Kidney (tissue), 14 donors: ENCODE results near the gene DPP10. TPM values are rescaled to one million over a fixed set of nuclear protein-coding genes. Genes with fewer than 3 reads are reported as not detected.
"Not testable (repeated sequence)": the region's sequence is repeated elsewhere in the genome, so short reads cannot be mapped to it uniquely, and the experiment has no call there.

Experiments used
- DNase-seq, 5 donors: peaks; one replicate each; pipeline ENCODE4 v3.0.0-alpha.2; 2013 to 2020
- FAIRE-seq: peaks from 2 replicates; lab custom pipeline; 2012; peaks lifted over from hg19 to GRCh38; lab: Jason Lieb, UNC
- H3K27ac ChIP-seq, 2 donors: one replicate each; pipeline ENCODE4 v1.7.0; 2013; ENCODE audit warnings: low read depth in 2 of 2, low read length in 2 of 2, inconsistent platforms in 1 of 2
- H3K27me3 ChIP-seq: one replicate; pipeline ENCODE4 v1.7.1; 2013; ENCODE audit warnings: low read length, inconsistent platforms; ENCODE audit not compliant: control insufficient read depth, insufficient read depth
- H3K36me3 ChIP-seq, 3 donors: one replicate each; pipeline versions ENCODE4 v1.7.0 to v1.7.1; 2013; ENCODE audit warnings: low read length in 3 of 3, control low read depth in 1 of 3, inconsistent platforms in 1 of 3; ENCODE audit not compliant: insufficient read depth in 3 of 3, control insufficient read depth in 2 of 3
- H3K4me1 ChIP-seq, 3 donors: one replicate each; pipeline versions ENCODE4 v1.7.0 to v1.7.1; 2013; ENCODE audit warnings: low read length in 3 of 3, inconsistent platforms in 1 of 3, low read depth in 1 of 3; ENCODE audit not compliant: control insufficient read depth in 2 of 3, insufficient read depth in 2 of 3
- H3K4me3 ChIP-seq, 3 donors: one replicate each; pipeline versions ENCODE4 v1.7.0 to v1.8.1; 2013; ENCODE audit warnings: low read length in 3 of 3, control low read depth in 1 of 3, inconsistent platforms in 1 of 3
- H3K9ac ChIP-seq, 3 donors: one replicate each; pipeline versions ENCODE4 v1.7.0 to v1.7.1; 2013; ENCODE audit warnings: low read length in 3 of 3, control low read depth in 1 of 3, inconsistent platforms in 1 of 3
- H3K9me3 ChIP-seq, 3 donors: one replicate each; pipeline versions ENCODE4 v1.7.0 to v1.7.1; 2013; ENCODE audit warnings: low read length in 3 of 3, control low read depth in 1 of 3, inconsistent platforms in 1 of 3; ENCODE audit not compliant: control insufficient read depth in 2 of 3, insufficient read depth in 1 of 3
- intact Hi-C: fragments of 100-400 bp; cut with DNase I; formaldehyde crosslinking; loops from one replicate; pipeline ENCODE4 v1.11.1; 2022
- polyA plus RNA-seq: library from polyadenylated mRNA; stranded (reverse); fragments of 350-450 nt; fragmentation: Illumina TruSeq; extraction: RNeasy Lipid Tissue Mini Kit (QIAGEN cat#74804); gene quantifications from one replicate; pipeline ENCODE4 v1.2.3, GENCODE V29; 2014; ENCODE audit warnings: low read depth, low replicate concordance; ENCODE audit not compliant: insufficient read depth
- total RNA-seq: library from RNA; stranded (reverse); fragmentation: NEBNext Ultra II Directional; extraction: Animal tissue kit (Norgen Biotek cat#: 25700); gene quantifications from one replicate; pipeline ENCODE4 v1.2.1, GENCODE V29; 2021
- TF ChIP-seq, protein P1 (sequence below): IDR thresholded peaks from 3 replicates; pipeline ENCODE4 v1.5.1; 2012; ENCODE audit warnings: mild to moderate bottlenecking, moderate library complexity, borderline replicate concordance; ENCODE audit not compliant: insufficient read depth; ENCODE audit errors: extremely low read depth
- donor health status: control.
- donor health status: control.
- donor health status: control.
- donor health status: control.
- donor health status: control.
- donor health status: DM: yes; HTN: yes; CAD: no.
- donor health status: Normal renal cell carcinoma (clear cell type).

Gene DPP10
- total and polyA plus RNA-seq, 2 donors from 2014 or later = 0.67 TPM; not detected in 1

GRCh38 chr2:115414466-115414865, 972.0 kb downstream of the DPP10 start:
- no peaks in the 10 kb centered on the region for H3K9me3 ChIP-seq
- no peak overlapping the region for H3K9ac ChIP-seq
- TF ChIP-seq, protein P1, sequence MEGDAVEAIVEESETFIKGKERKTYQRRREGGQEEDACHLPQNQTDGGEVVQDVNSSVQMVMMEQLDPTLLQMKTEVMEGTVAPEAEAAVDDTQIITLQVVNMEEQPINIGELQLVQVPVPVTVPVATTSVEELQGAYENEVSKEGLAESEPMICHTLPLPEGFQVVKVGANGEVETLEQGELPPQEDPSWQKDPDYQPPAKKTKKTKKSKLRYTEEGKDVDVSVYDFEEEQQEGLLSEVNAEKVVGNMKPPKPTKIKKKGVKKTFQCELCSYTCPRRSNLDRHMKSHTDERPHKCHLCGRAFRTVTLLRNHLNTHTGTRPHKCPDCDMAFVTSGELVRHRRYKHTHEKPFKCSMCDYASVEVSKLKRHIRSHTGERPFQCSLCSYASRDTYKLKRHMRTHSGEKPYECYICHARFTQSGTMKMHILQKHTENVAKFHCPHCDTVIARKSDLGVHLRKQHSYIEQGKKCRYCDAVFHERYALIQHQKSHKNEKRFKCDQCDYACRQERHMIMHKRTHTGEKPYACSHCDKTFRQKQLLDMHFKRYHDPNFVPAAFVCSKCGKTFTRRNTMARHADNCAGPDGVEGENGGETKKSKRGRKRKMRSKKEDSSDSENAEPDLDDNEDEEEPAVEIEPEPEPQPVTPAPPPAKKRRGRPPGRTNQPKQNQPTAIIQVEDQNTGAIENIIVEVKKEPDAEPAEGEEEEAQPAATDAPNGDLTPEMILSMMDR = no peak
- no peak overlapping the region for H3K27ac ChIP-seq
- H3K4me1 ChIP-seq = no peaks in the 10 kb centered on the region
- H3K27me3 ChIP-seq = no peaks in the 10 kb centered on the region
- FAIRE-seq = no peak
- DNase-seq = no peak
- H3K36me3 ChIP-seq = no peaks in the 10 kb centered on the region
- intact Hi-C loops = no loop called here
- H3K4me3 ChIP-seq = no peak overlapping the region

DNA sequence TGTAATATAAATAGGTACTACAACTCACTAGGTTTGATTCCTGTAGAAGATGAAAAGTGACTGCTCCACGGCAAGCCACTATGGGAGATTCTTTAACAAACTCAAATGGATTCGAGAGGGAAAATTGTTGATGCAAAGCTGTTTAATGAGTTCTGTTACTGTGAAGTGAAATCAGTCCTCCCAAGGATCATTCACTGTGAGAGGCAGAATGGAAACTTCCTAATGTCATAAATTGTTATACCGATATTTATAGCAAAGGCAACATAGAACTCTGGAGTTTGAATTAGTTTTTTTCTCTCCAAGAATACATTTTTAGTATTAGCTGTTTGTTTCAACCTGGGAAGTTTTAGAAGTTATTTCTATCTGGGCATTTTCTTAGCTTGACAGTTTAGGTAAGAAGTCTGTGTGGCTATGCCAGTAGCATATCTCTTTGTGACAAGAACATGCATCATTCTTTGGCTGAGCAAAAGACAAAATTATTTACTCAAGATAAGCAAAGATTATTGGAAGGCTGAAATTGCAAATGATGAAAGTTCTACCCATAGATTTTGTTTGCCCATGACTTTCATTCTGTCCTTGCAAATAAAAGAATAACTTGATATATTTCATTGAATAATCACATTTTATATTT, 979.7 kb downstream of the DPP10 start:
- H3K36me3 ChIP-seq = no peaks in the 10 kb centered on the region
- H3K27me3 ChIP-seq = no peaks in the 10 kb centered on the region
- no peak for FAIRE-seq
- H3K9me3 ChIP-seq = no peaks in the 10 kb centered on the region
- intact Hi-C loops = no loop called here
- H3K4me3 ChIP-seq = no peak overlapping the region
- no peak overlapping the region for H3K27ac ChIP-seq
- H3K9ac ChIP-seq = no peak overlapping the region
- H3K4me1 ChIP-seq = no peaks in the 10 kb centered on the region
- DNase-seq = no peak
- TF ChIP-seq, protein P1 = no peak

DNA sequence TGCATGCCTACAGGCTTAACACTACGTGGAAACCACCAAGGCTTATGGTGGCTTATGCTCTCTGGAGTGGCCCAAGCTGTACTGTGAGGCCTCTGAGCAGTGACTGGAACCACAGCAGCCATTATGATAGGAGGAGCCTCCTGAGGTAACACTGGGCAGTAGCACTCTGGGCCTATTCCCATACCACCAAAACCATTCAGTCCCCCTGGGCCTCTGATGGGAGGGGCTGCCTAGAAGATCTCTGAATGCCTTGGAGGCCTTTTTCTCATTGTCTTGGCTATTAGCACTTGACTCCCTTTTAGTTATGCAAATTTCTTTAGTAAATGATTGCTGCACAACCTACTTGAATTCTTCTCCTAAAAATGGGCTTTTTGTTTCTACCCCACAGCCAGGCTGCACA, 985.0 kb downstream of the DPP10 start:
- no peak overlapping the region for H3K9ac ChIP-seq
- H3K4me3 ChIP-seq = no peak overlapping the region
- TF ChIP-seq, protein P1 = no peak
- no peaks in the 10 kb centered on the region for H3K4me1 ChIP-seq
- no peaks in the 10 kb centered on the region for H3K27me3 ChIP-seq
- intact Hi-C loops = no loop called here
- DNase-seq = no peak
- H3K27ac ChIP-seq = no peak overlapping the region
- H3K9me3 ChIP-seq = peaks cover 0 to 3% (median 0%) of the 10 kb centered on the region in 3 donors
- no peak for FAIRE-seq
- no peaks in the 10 kb centered on the region for H3K36me3 ChIP-seq

DNA sequence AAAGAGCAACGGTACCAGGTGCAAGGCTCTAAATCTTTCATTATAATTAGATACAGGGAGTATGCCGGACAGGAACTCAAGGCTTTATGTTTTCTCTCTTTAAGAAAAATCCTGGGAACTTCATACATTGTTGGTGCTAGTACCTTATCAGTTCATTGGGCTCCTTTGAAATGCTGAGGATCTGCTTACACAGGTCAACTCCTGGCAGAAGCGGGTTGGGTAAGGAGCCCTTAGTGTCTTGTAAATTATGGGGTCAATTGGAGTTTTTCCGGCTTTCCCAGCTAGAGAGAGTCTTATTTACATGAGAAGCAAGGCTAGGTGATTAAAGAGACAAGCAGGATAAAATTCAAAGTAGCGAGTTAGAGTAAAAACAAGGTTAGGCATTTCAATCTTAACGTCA, 998.3 kb downstream of the DPP10 start:
- H3K9me3 ChIP-seq, FAIRE-seq, H3K9ac ChIP-seq, H3K27ac ChIP-seq, H3K36me3 ChIP-seq, H3K4me3 ChIP-seq, intact Hi-C loops, H3K27me3 ChIP-seq, H3K4me1 ChIP-seq: not testable (repeated sequence)
- DNase-seq = peak in 4 of 5 donors; percentile 51 to 86 (median 72)
